ENCODE results near the gene NSUN6. TPM values are rescaled to one million over a fixed set of nuclear protein-coding genes. Genes with fewer than 3 reads are reported as not detected.

Gene NSUN6
- polyA plus RNA-seq, 1 of the 3 experiments (the other 2 are of a cell fraction): 5.3 TPM

DNA sequence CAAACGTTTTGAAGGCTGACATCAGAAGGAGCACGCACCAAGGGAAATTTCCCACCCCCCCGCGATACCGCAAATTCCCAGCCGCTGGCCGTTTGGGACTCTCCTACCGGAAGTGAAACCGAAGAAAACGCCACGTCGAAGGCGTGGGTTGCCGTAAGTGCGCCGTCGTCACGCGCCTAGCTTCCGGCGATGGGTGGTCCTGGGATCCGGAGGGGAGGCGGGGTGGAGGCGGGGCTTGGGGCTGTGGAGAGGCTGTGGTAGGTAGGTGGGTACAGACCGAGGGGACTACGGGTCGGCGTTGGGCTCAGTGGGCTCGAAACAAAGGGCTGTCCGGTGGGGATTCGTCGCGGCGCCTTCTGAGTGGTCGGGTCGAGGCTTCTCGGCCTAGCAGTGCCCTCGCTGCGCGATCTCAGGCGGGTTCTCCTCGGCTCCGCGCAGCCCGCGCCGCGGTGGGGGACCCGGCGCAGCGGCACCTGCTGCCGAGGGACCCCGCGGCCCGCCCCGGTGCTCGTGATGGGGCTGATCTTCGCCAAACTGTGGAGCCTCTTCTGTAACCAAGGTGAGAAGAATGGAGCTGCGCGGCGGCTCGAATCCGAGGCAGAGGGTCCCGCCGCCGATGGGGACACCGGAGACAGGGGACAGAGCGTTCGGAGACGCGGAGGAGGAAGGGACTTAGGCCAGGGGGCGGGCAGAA is 7.9 kb upstream of the NSUN6 start, which contains the start of gene ARL5B:
TSS of gene ARL5B (plus strand) at position 307 of the 694 bp plus-strand sequence. CDS start at position 514, 207 bp downstream.
- Histone ChIP-seq H3F3A (replicated peaks; ENCODE audit: insufficient read depth) (peaks cover 6% of the 10 kb centered on the region), H3K4me2 (peak within 1 kb of the TSS; percentile 94), H3K79me2 (ENCODE audit: insufficient read depth) (peaks cover 54% of the 10 kb centered on the region), H3K36me3 (replicated peaks in 1 of 2; ENCODE audit: control insufficient read depth in 1 of 2, insufficient read depth in 2 of 2, low read length in 1 of 2) (no peaks in the 10 kb centered on the region), H3K9me2 (no peaks in the 10 kb centered on the region), H3K9ac (peak within 1 kb of the TSS; percentile 96), H3K27me3 (ENCODE audit: insufficient read depth) (no peaks in the 10 kb centered on the region), H2AFZ (ENCODE audit: low read depth) (peak within 1 kb of the TSS; percentile 72), H3K27ac (ENCODE audit: low read depth in 2 of 2, low read length in 1 of 2) (peak within 1 kb of the TSS; percentile 90 to 99), H3K4me3 (ENCODE audit: low read depth in 2 of 2, low read length in 1 of 2) (peak within 1 kb of the TSS; percentile 89 to 98), H3K4me1 (ENCODE audit: control insufficient read depth in 1 of 2, insufficient read depth in 2 of 2, low read depth in 1 of 2, low read length in 1 of 2) (peaks cover 10 to 11% of the 10 kb centered on the region in 2 experiments; a peak in 3 of 4 replicates), H4K20me1 (ENCODE audit: insufficient read depth) (peaks cover 25% of the 10 kb centered on the region; the same call in 1 of the 2 replicates), H3K9me3 (no peaks in the 10 kb centered on the region)
- ChIA-PET CTCF (no interaction called here), POLR2A (interaction anchor here (0.6 to 1.9 kb wide), 5 partner anchors 9 to 1459 kb away, joined by 3 to 6 read pairs (median 3); no protein-coding TSS in a partner anchor)
- WGBS (ENCODE audit: low lambda C conversion rate): under 1% methylated on average over 23 of the region's 72 CpGs
- peak; percentile 98 for DNase-seq
- TF ChIP-seq, protein P1, sequence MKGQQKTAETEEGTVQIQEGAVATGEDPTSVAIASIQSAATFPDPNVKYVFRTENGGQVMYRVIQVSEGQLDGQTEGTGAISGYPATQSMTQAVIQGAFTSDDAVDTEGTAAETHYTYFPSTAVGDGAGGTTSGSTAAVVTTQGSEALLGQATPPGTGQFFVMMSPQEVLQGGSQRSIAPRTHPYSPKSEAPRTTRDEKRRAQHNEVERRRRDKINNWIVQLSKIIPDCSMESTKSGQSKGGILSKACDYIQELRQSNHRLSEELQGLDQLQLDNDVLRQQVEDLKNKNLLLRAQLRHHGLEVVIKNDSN (IDR thresholded peaks at IDR 0.05; ENCODE audit: borderline replicate concordance, low read depth): peak; percentile 45; the same call in 1 of the 2 replicates
- TF ChIP-seq RFX5 (IDR thresholded peaks at IDR 0.05; ENCODE audit: low read length): no peak
- TF ChIP-seq REST (IDR thresholded peaks at IDR 0.05; ENCODE audit: low read depth, low read length): peak; percentile 42
- no peak for TF ChIP-seq EZH2phosphoT487 (IDR thresholded peaks at IDR 0.05; ENCODE audit: borderline replicate concordance, low read depth)
- TF ChIP-seq YY1 (IDR thresholded peaks at IDR 0.05; ENCODE audit: low read depth): peak; percentile 40; the same call in 1 of the 2 replicates
- peak; percentile 73; the same call in 1 of the 2 replicates for TF ChIP-seq TAF1 (IDR thresholded peaks at IDR 0.05; ENCODE audit: borderline replicate concordance, low read depth, low read length)
- no peak for TF ChIP-seq FOXJ3 (CRISPR knock-in tag; IDR thresholded peaks at IDR 0.05)
- no peak for TF ChIP-seq RXRA (IDR thresholded peaks at IDR 0.05; ENCODE audit: borderline replicate concordance, low read depth)
- TF ChIP-seq TCF12 (IDR thresholded peaks at IDR 0.05): peak; percentile 26; the same call in 1 of the 2 replicates
- TF ChIP-seq PBX3 (IDR thresholded peaks at IDR 0.05): no peak
- TF ChIP-seq POLR2AphosphoS5 (IDR thresholded peaks at IDR 0.05; ENCODE audit: low read depth, low read length): peak; percentile 78
- TF ChIP-seq CHD2 (IDR thresholded peaks at IDR 0.05; ENCODE audit: low read length, partially characterized antibody): peak; percentile 62
- TF ChIP-seq, protein P2, sequence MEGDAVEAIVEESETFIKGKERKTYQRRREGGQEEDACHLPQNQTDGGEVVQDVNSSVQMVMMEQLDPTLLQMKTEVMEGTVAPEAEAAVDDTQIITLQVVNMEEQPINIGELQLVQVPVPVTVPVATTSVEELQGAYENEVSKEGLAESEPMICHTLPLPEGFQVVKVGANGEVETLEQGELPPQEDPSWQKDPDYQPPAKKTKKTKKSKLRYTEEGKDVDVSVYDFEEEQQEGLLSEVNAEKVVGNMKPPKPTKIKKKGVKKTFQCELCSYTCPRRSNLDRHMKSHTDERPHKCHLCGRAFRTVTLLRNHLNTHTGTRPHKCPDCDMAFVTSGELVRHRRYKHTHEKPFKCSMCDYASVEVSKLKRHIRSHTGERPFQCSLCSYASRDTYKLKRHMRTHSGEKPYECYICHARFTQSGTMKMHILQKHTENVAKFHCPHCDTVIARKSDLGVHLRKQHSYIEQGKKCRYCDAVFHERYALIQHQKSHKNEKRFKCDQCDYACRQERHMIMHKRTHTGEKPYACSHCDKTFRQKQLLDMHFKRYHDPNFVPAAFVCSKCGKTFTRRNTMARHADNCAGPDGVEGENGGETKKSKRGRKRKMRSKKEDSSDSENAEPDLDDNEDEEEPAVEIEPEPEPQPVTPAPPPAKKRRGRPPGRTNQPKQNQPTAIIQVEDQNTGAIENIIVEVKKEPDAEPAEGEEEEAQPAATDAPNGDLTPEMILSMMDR (IDR thresholded peaks at IDR 0.05): no peak
- no peak for TF ChIP-seq FOSL2 (IDR thresholded peaks at IDR 0.05; ENCODE audit: borderline replicate concordance, low read depth)
- peak; percentile 71 for TF ChIP-seq MAX (IDR thresholded peaks at IDR 0.05; ENCODE audit: low read depth)
- TF ChIP-seq ZBTB33 (IDR thresholded peaks at IDR 0.05; ENCODE audit: borderline replicate concordance, low read depth): no peak
- TF ChIP-seq RAD21 (IDR thresholded peaks at IDR 0.05; ENCODE audit: low read length): no peak
- TF ChIP-seq SMC3 (IDR thresholded peaks at IDR 0.05; ENCODE audit: low read depth, low read length): no peak
- TF ChIP-seq GABPA (IDR thresholded peaks at IDR 0.05; ENCODE audit: low read depth): peak; percentile 85
- no peak for TF ChIP-seq GATA2 (CRISPR knock-in tag; IDR thresholded peaks at IDR 0.05)
- TF ChIP-seq IRF3 (IDR thresholded peaks at IDR 0.05; ENCODE audit: low read depth, low read length): no peak
- peak; percentile 82 for TF ChIP-seq ELF1 (IDR thresholded peaks at IDR 0.05)

All from SK-N-SH (cell line).